HepG2 (cell line): ENCODE data around the gene TTBK1. TPM values are rescaled to one million over a fixed set of nuclear protein-coding genes. Genes with fewer than 3 reads are reported as not detected.

ENCODE experiments used
- ATF1 ChIP-seq: IDR thresholded peaks from 2 replicates; pipeline ENCODE4 v1.6.1; 2016; ENCODE audit warnings: mild to moderate bottlenecking, control low read depth
- BCLAF1 ChIP-seq: fragments of 450-650 bp; IDR thresholded peaks from 2 replicates; pipeline ENCODE4 v1.6.1; 2017; ENCODE audit warnings: mild to moderate bottlenecking
- ESRRA ChIP-seq: sonication (generic); formaldehyde crosslinking; IDR thresholded peaks from 2 replicates; pipeline ENCODE4 v1.5.1; 2020; ENCODE audit warnings: mild to moderate bottlenecking, low read depth, missing genetic modification reagents
- FOXO1 ChIP-seq: sonication (generic); formaldehyde crosslinking; IDR thresholded peaks from 2 replicates; pipeline ENCODE4 v1.4.0; 2020; ENCODE audit warnings: missing genetic modification reagents
- HMGXB4 ChIP-seq, 2 experiments: sonication (generic) in 1 of 2; formaldehyde crosslinking in 1 of 2; IDR thresholded peaks; 2 replicates each; pipeline versions ENCODE4 v1.4.0 to v1.6.1; 2018 to 2020; ENCODE audit warnings: missing genetic modification reagents in 2 of 2, borderline replicate concordance in 1 of 2, low read depth in 1 of 2, mild to moderate bottlenecking in 1 of 2, missing biosample characterization in 1 of 2
- MLXIP ChIP-seq: sonication (generic); formaldehyde crosslinking; IDR thresholded peaks from 2 replicates; pipeline ENCODE4 v1.9.0; 2021; ENCODE audit warnings: missing genetic modification reagents, borderline replicate concordance
- NRL ChIP-seq: sonication (generic); formaldehyde crosslinking; IDR thresholded peaks from 2 replicates; pipeline ENCODE4 v1.5.0; 2020; ENCODE audit warnings: missing genetic modification reagents, mild to moderate bottlenecking, moderate library complexity, borderline replicate concordance
- SMARCE1 ChIP-seq: fragments of 450-650 bp; IDR thresholded peaks from 2 replicates; pipeline ENCODE4 v1.6.1; 2017; ENCODE audit warnings: borderline replicate concordance
- ZFP36 ChIP-seq: fragments of 150-350 bp; IDR thresholded peaks from 2 replicates; pipeline ENCODE4 v1.6.1; 2018; ENCODE audit warnings: borderline replicate concordance, low read length, low read depth; ENCODE audit not compliant: partially characterized antibody
- ZNF639 ChIP-seq: conservative IDR thresholded peaks from 2 replicates; pipeline ENCODE4 v1.6.1; 2018; ENCODE audit warnings: missing genetic modification reagents
- ZNF878 ChIP-seq: sonication (generic); formaldehyde crosslinking; IDR thresholded peaks from 2 replicates; pipeline ENCODE4 v1.8.1; 2023; ENCODE audit warnings: mild to moderate bottlenecking, missing genetic modification reagents, moderate library complexity
- ZSCAN21 ChIP-seq: sonication (generic); formaldehyde crosslinking; IDR thresholded peaks from 2 replicates; pipeline ENCODE4 v1.8.0; 2022; ENCODE audit warnings: mild to moderate bottlenecking, missing genetic modification reagents, moderate library complexity, borderline replicate concordance
- polyA plus RNA-seq, 8 experiments: library from polyadenylated mRNA; depleted of rRNA in 3 of 8; stranded (reverse) in 7 of 8; unstranded in 1 of 8; fragments of >200 nt; fragmentation: Illumina TruSeq in 4 of 8; extraction: Trizol in 4 of 8; gene quantifications; 2 replicates each; pipeline versions ENCODE4 v1.2.1 to v1.2.3, GENCODE V29; 2011 to 2016; ENCODE audit warnings: low read depth in 4 of 8, missing spikeins in 1 of 8, mixed read lengths in 1 of 8; ENCODE audit not compliant: insufficient read depth in 1 of 8
- total RNA-seq, 5 experiments: library from RNA; depleted of rRNA; stranded (reverse); fragments of >200 nt; fragmentation: Illumina TruSeq; extraction: Trizol; gene quantifications; 2 replicates each; pipeline ENCODE4 v1.2.3, GENCODE V29; 2016; ENCODE audit warnings: low read depth in 1 of 5

TTBK1 gene
- total and polyA plus RNA-seq, 2 of the 13 experiments (the other 11 are each of a cell fraction or from before 2014, with no cell fraction given) = 0.24 to 0.33 TPM

GRCh38 chr6:43278524-43279078, 35.3 kb downstream of the TTBK1 start (continued):
- TF ChIP-seq ESRRA (CRISPR knock-in tag) = peak; percentile 38; the same call in 1 of the 2 replicates
- TF ChIP-seq ATF1 (CRISPR knock-in tag) = no peak
- TF ChIP-seq ZNF878 (CRISPR knock-in tag) = no peak
- TF ChIP-seq HMGXB4 (CRISPR knock-in tag; IDR thresholded peaks at IDR 0.05; ENCODE audit: borderline replicate concordance in 1 of 2, low read depth in 1 of 2) = no peak
- TF ChIP-seq ZNF639 (CRISPR knock-in tag) = no peak
- no peak for TF ChIP-seq BCLAF1
- peak; percentile 50; the same call in 1 of the 2 replicates for TF ChIP-seq FOXO1 (CRISPR knock-in tag)
- no peak for TF ChIP-seq SMARCE1
- TF ChIP-seq NRL (CRISPR knock-in tag) = no peak
- peak; percentile 58; the same call in 1 of the 2 replicates for TF ChIP-seq ZSCAN21
- TF ChIP-seq MLXIP = no peak
- TF ChIP-seq ZFP36 = no peak
